GM18526 (cell line): ENCODE results near the gene DUSP5.
A peak's percentile ranks its signal among the peaks of the same experiment; 100 is the strongest.

Experiments
- POLR2A ChIP-seq: IDR thresholded peaks from 3 replicates; pipeline ENCODE4 v1.6.1; 2011; ENCODE audit not compliant: insufficient read length; ENCODE audit errors: extremely low read depth

Gene DUSP5

GRCh38 chr10:110493832-110494426 lies 3.8 kb upstream of the DUSP5 start:
- TF ChIP-seq POLR2A = no peak

DNA sequence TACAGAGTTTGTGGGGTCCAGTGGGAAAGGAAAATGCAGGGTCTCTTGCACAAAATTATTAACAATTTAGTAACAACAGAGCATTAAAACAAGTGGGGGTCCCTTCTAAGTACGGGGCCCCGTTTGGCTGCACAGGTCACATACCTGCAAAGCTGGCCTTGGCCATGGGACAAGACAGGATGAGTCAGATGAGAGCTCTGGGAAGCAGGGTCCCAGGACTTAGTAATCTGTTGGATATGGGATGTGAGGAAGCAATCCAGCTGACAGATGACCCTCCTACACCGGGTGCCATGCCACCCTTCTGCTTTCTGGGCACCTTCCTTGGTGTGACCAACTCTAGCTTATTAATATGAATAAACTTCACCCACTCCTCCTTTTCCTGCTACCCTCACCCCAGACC lies 3.2 kb upstream of the DUSP5 start:
- TF ChIP-seq POLR2A = no peak

DNA sequence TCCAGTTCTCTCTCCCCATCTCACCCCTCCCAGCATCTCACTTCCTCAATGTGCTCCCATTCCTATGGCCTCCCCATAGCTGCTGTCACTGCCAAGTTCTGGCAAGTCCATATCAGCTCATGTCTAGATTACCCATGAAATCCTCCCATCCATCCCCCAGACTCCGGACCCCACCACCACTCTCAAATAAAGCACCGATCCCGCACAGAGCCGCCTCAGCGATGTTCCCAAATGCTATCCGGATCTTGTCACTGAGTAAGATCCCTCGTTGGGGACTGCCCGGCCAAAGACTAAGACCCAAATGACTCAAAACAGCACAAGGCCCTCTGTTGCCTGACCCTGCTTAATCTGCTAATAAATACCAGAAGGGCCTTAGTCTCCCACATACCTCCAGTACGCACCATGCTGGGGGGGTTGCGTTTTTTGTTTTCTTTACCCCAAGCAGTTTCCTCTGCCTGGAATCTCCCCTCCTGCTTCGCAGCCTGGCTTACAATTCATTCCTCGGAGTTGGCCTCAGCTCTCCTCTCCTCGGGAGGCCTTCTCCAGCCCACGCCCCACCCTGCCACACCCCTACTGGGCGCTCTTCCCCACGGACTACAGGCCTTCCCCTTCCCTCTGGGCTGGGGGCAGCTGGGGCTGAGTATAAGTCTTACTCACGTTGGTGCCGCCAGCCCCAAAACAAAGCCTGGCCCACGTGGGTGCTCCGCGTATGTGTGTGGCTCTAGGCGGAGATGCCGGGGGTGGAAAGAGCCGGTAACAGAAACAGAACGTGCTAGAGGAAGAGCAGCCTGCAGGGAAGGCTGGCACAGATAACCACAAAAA lies 1.8 kb upstream of the DUSP5 start:
- no peak for TF ChIP-seq POLR2A

DNA sequence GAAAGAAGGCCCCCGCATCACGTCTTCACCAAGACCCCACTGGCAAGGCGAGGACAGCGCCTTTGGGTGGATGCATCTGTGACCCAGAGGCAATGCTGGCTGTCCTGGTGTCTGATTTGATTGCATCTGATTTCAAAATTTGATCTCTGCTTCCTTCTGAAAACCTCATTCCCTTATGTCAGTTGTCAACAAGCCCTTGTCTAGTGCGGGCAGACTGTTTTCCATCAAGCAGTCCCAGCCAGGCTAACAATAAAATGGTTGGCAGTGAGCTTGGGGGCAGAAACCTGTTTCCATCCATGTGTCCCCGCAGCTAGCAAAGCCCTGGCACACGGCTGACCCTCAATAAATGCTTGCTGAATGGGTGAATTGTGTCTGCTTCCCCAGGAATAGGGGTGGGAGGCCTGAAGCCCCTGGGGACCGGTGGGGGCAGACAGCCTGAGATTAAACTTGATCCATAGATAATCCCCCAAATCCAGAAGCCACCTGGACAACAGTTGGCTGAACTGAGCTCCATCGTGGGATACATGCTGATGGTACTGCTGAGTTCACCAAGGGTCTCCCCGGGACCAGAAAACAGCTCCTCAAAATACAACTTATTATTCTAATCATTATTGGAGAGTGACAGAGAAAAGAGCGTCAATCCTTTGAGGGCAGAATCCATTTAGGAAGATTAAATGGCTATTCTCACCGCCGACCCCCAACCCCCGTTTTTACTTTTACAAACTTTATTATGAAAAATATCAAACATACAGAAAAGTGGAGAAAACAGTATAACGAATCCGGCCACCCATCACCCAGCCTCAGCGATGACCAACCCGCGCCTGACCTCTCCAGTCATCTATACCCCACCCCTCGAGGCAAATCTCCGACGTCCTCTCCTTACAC lies 912 bp upstream of the DUSP5 start:
- no peak for TF ChIP-seq POLR2A

- TF ChIP-seq POLR2A = no peak
These were observed 627 bp downstream of the DUSP5 start for GRCh38 chr10:110498087-110498981.

GRCh38 chr10:110498982-110499795 lies 1.5 kb downstream of the DUSP5 start:
- peak; percentile 63 for TF ChIP-seq POLR2A

GRCh38 chr10:110499796-110500514 lies 2.2 kb downstream of the DUSP5 start:
- TF ChIP-seq POLR2A = no peak

GRCh38 chr10:110500515-110500905 lies 2.8 kb downstream of the DUSP5 start:
- no peak for TF ChIP-seq POLR2A

GRCh38 chr10:110501142-110501937 lies 3.6 kb downstream of the DUSP5 start:
- peak; percentile 63 for TF ChIP-seq POLR2A

DNA sequence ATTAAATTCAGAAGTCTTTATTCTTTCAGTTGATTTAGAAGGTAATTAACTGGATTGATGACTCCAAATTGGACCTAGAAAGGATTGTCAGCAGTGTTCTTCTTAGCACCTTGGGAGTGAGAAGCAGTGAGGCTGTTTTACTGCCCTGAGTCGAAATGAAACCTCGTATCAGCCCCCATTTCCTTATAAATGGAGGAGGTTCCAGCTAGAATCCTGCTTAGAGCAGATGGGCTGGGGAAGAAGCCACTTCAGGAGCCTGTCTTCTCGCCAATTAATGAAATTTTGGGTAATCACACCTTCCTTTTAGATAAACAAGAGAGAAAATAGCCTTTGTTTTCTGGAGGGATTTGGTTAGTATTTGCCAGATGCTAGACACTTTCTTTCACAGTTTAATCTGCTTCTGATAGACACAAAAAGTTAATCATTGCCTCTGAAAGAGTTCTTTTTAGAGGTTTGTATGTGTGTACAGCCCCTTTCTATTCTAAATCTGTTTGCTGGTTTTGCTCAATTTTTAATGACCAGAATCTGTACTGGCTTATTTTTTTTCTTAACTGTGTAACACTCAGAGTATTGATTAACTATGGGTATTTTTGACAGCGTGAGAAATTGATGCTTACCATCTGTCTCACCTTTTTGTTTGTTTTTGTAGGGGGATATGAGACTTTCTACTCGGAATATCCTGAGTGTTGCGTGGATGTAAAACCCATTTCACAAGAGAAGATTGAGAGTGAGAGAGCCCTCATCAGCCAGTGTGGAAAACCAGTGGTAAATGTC lies 4.6 kb downstream of the DUSP5 start:
- peak; percentile 29 for TF ChIP-seq POLR2A

DNA sequence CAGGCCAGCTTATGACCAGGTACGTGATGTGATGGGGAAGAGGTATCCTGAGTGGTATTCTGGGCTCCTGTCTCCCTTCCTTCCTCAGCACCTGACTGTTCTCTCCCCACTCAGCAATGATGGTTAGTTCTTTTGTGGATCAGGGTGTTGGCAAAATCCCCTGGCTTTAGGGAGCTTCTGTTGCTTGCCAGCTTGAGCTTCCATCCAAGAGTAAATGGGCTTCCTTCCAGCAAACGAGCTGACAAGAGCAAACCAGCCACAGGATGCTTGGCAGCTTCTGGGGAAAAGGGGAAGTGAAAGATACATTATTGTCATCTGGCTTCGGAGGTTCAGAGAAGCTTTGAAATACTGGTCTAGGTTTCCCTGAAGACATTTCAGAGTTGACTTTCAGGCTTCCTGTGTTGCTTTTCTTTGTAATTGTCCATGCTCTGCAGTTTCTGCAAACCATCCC lies 5.2 kb downstream of the DUSP5 start:
- TF ChIP-seq POLR2A = no peak
